ENCODE measurements around the gene SAE1.

- TF ChIP-seq CTCF (IDR thresholded peaks at IDR 0.05) (no peak), POLR2A (IDR thresholded peaks at IDR 0.05) (no peak)
These were observed 90.6 kb downstream of the SAE1 start for GRCh38 chr19:47221080-47221841.
